ENCODE data around the gene TMEM120B. TPM values are rescaled to one million over a fixed set of nuclear protein-coding genes. Genes with fewer than 3 reads are reported as not detected.

TMEM120B gene
- total RNA-seq, 1 experiment from 2014 or later: 14.2 TPM

GRCh38 chr12:121784460-121784859 lies 71.9 kb downstream of the TMEM120B start:
- peak; percentile 95 for DNase-seq (ENCODE audit: unreplicated experiment)
- Mint-ChIP-seq H3K4me3 (ENCODE audit: unreplicated experiment) (peak overlapping the region; percentile 19), H3K9me3 (ENCODE audit: unreplicated experiment) (no peaks in the 10 kb centered on the region), H3K27ac (ENCODE audit: low read depth, unreplicated experiment) (peak overlapping the region; percentile 36), H3K27me3 (ENCODE audit: insufficient read depth, unreplicated experiment) (no peaks in the 10 kb centered on the region), H3K4me1 (ENCODE audit: insufficient read depth, unreplicated experiment) (peaks cover 23% of the 10 kb centered on the region), H3K36me3 (ENCODE audit: insufficient read depth, unreplicated experiment) (peaks cover 18% of the 10 kb centered on the region)
- ChIA-PET CTCF (interaction anchor here (0.5 to 17.2 kb wide), 7 partner anchors 8 to 105 kb away, joined by 3 to 301 read pairs (median 4); partner anchors contain the start of gene RHOF), POLR2A (interaction anchor here (0.8 to 9.2 kb wide), 4 partner anchors 13 to 72 kb away, joined by 3 to 167 read pairs (median 7); partner anchors contain the start of genes RHOF and TMEM120B)
- no peak for TF ChIP-seq CTCF (IDR thresholded peaks at IDR 0.05; ENCODE audit: unreplicated experiment)
- BruUV-seq (replicated peaks): no TSS peak
- intact Hi-C loops (cut with micrococcal nuclease): no loop called here

- CTCF ChIA-PET: interaction anchor here (0.6 to 17.2 kb wide), 4 partner anchors 8 to 154 kb away, joined by 3 to 301 read pairs (median 7); partner anchors contain the start of gene RHOF
- H3K4me3 Mint-ChIP-seq (ENCODE audit: unreplicated experiment): no peak overlapping the region
- no peaks in the 10 kb centered on the region for H3K27me3 Mint-ChIP-seq (ENCODE audit: insufficient read depth, unreplicated experiment)
- TF ChIP-seq CTCF (IDR thresholded peaks at IDR 0.05; ENCODE audit: unreplicated experiment): no peak
- BruUV-seq (replicated peaks): no TSS peak
- peaks cover 35% of the 10 kb centered on the region for H3K4me1 Mint-ChIP-seq (ENCODE audit: insufficient read depth, unreplicated experiment)
- peak; percentile 100 for DNase-seq (ENCODE audit: unreplicated experiment)
- H3K36me3 Mint-ChIP-seq (ENCODE audit: insufficient read depth, unreplicated experiment): peaks cover 8% of the 10 kb centered on the region
- no peaks in the 10 kb centered on the region for H3K9me3 Mint-ChIP-seq (ENCODE audit: unreplicated experiment)
- POLR2A ChIA-PET: interaction anchor here (0.9 to 9.2 kb wide), 5 partner anchors 8 to 101 kb away, joined by 4 to 167 read pairs (median 5); partner anchors contain the start of gene RHOF
- intact Hi-C loops (cut with micrococcal nuclease): no loop called here
- H3K27ac Mint-ChIP-seq (ENCODE audit: low read depth, unreplicated experiment): peak overlapping the region; percentile 76
Observed at GRCh38 chr12:121786440-121786825, 73.9 kb downstream of the TMEM120B start.

- intact Hi-C loops (cut with micrococcal nuclease): no loop called here
- peaks cover 36% of the 10 kb centered on the region for H3K4me1 Mint-ChIP-seq (ENCODE audit: insufficient read depth, unreplicated experiment)
- POLR2A ChIA-PET: interaction anchor here (0.7 to 9.2 kb wide), 7 partner anchors 9 to 310 kb away, joined by 3 to 167 read pairs (median 5); partner anchors contain the start of gene RHOF
- DNase-seq (ENCODE audit: unreplicated experiment): peak; percentile 42
- H3K4me3 Mint-ChIP-seq (ENCODE audit: unreplicated experiment): no peak overlapping the region
- CTCF ChIA-PET: interaction anchor here (0.6 to 17.2 kb wide), 6 partner anchors 7 to 127 kb away, joined by 3 to 301 read pairs (median 4); partner anchors contain the start of gene RHOF
- peaks cover 8% of the 10 kb centered on the region for H3K36me3 Mint-ChIP-seq (ENCODE audit: insufficient read depth, unreplicated experiment)
- no TSS peak for BruUV-seq (replicated peaks)
- no peak for TF ChIP-seq CTCF (IDR thresholded peaks at IDR 0.05; ENCODE audit: unreplicated experiment)
- H3K27ac Mint-ChIP-seq (ENCODE audit: low read depth, unreplicated experiment): no peak overlapping the region
- H3K27me3 Mint-ChIP-seq (ENCODE audit: insufficient read depth, unreplicated experiment): no peaks in the 10 kb centered on the region
- H3K9me3 Mint-ChIP-seq (ENCODE audit: unreplicated experiment): no peaks in the 10 kb centered on the region
Observed at GRCh38 chr12:121787063-121788025, 74.8 kb downstream of the TMEM120B start.
